CD4-positive, alpha-beta T cell (primary cell): ENCODE measurements around the gene ZNG1A. TPM values are rescaled to one million over a fixed set of nuclear protein-coding genes. Genes with fewer than 3 reads are reported as not detected.
A peak's percentile ranks its signal among the peaks of the same experiment; 100 is the strongest.

Experiments used
- ATAC-seq: fragments of 200-7000 bp; cut with Tn5 transposase; one replicate; pipeline ENCODE4 v1.10.0; 2022; ENCODE audit warnings: mild to moderate bottlenecking; ENCODE audit not compliant: poor library complexity
- CTCF ChIA-PET: fragments of 350-600 bp; sonication (Branson Sonifier 250); formaldehyde crosslinking; loops from one replicate; lab custom pipeline; 2021; ENCODE audit warnings: antibody characterized with exemption, inconsistent platforms; lab: Charles Lee
- POLR2A ChIA-PET: fragments of 350-600 bp; sonication (Branson Sonifier 250); formaldehyde crosslinking; loops from one replicate; lab custom pipeline; 2021; ENCODE audit warnings: antibody characterized with exemption, inconsistent platforms; lab: Charles Lee
- DNase-seq, 14 experiments: peaks; one replicate each; pipeline ENCODE4 v3.0.0-alpha.2; 2013 to 2020; ENCODE audit warnings: mixed read lengths in 2 of 14
- H3K27ac ChIP-seq, 2 donors: one replicate each; pipeline versions ENCODE4 v1.5.1 to v1.7.0; 2013; ENCODE audit warnings: low read length in 2 of 2, low read depth in 1 of 2, mild to moderate bottlenecking in 1 of 2
- H3K27me3 ChIP-seq, 2 experiments: 1 replicate in 1 of 2; 2 replicates in 1 of 2; pipeline versions ENCODE4 v1.6.1 to v1.7.0; 2013; ENCODE audit warnings: low read length in 2 of 2, control low read depth in 1 of 2, mild to moderate bottlenecking in 1 of 2, moderate library complexity in 1 of 2; ENCODE audit not compliant: insufficient read depth in 2 of 2, control insufficient read depth in 1 of 2
- H3K36me3 ChIP-seq: one replicate; pipeline ENCODE4 v1.6.1; 2013; ENCODE audit warnings: low read length, control low read depth; ENCODE audit not compliant: insufficient read depth
- H3K4me1 ChIP-seq: one replicate; pipeline ENCODE4 v1.6.1; 2013; ENCODE audit warnings: low read length, control low read depth; ENCODE audit not compliant: insufficient read depth
- H3K4me3 ChIP-seq: one replicate; pipeline ENCODE4 v1.5.1; 2013; ENCODE audit warnings: mild to moderate bottlenecking, low read length, moderate library complexity
- H3K9me3 ChIP-seq, 2 experiments: 1 replicate in 1 of 2; 2 replicates in 1 of 2; pipeline versions ENCODE4 v1.6.1 to v1.7.0; 2013; ENCODE audit warnings: low read length in 2 of 2, mild to moderate bottlenecking in 2 of 2, control low read depth in 1 of 2, moderate library complexity in 1 of 2; ENCODE audit not compliant: control insufficient read depth in 1 of 2, insufficient read depth in 1 of 2
- H3K27ac Mint-ChIP-seq: one replicate; pipeline ENCODE4 v1.8.0; 2020; ENCODE audit warnings: mixed read lengths
- H3K27me3 Mint-ChIP-seq: one replicate; pipeline ENCODE4 v1.8.0; 2021; ENCODE audit warnings: mixed read lengths
- H3K36me3 Mint-ChIP-seq: one replicate; pipeline ENCODE4 v1.8.0; 2021; ENCODE audit warnings: low read depth, mixed read lengths
- H3K4me1 Mint-ChIP-seq: one replicate; pipeline ENCODE4 v1.8.0; 2021; ENCODE audit warnings: low read depth, mixed read lengths
- H3K4me3 Mint-ChIP-seq: one replicate; pipeline ENCODE4 v1.8.0; 2020; ENCODE audit warnings: mild to moderate bottlenecking, mixed read lengths
- H3K9me3 Mint-ChIP-seq: one replicate; pipeline ENCODE4 v1.8.0; 2020; ENCODE audit warnings: mixed read lengths
- intact Hi-C, 2 experiments: fragments of 100-400 bp; cut with DNase I in 1 of 2; cut with micrococcal nuclease in 1 of 2; formaldehyde crosslinking; loops; one replicate each; pipeline versions ENCODE4 v1.15.1 to v1.9.0; 2023 to 2025; cut with DNase I, micrococcal nuclease
- total RNA-seq, 174 experiments: library from RNA in 2 of 174; stranded (reverse) in 2 of 174; gene quantifications; one replicate each; pipeline ENCODE4 v1.2.3 and lab custom pipeline; 2021 to 2026
- TF ChIP-seq, protein P1 (sequence below): fragments of 200-600 bp; IDR thresholded peaks from one replicate; pipeline ENCODE4 v1.8.0; 2022; ENCODE audit warnings: antibody characterized with exemption, mild to moderate bottlenecking

Gene ZNG1A
- total RNA-seq, 2 experiments from 2014 or later: 21.9 to 22.4 TPM

DNA sequence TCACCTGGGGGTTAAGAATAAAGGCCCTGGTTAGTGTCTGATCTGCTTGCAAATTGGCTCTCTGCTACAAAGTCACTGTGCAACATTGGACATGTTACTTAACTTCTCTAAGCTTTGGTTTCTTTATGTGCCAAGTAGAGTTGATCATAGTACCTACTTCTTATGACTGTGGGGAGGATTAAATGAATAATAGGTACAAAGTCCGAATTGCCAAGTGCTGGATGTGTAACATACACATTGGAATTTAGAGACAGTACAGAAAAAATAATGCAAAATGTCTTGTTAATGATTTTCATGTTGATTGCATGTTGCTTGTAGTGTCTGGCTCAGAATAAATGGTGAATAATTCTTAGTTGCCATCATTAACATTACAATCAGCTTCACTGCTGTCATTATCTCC is 38.0 kb upstream of the ZNG1A start:
- H3K27me3 ChIP-seq: no peaks in the 10 kb centered on the region
- no peaks in the 10 kb centered on the region for H3K9me3 Mint-ChIP-seq
- no peaks in the 10 kb centered on the region for H3K36me3 ChIP-seq
- peaks cover 9% of the 10 kb centered on the region for H3K27me3 Mint-ChIP-seq
- no peaks in the 10 kb centered on the region for H3K9me3 ChIP-seq
- peaks cover 16% of the 10 kb centered on the region for H3K4me1 ChIP-seq
- DNase-seq (no peak), ATAC-seq (no peak)
- TF ChIP-seq, protein P1, sequence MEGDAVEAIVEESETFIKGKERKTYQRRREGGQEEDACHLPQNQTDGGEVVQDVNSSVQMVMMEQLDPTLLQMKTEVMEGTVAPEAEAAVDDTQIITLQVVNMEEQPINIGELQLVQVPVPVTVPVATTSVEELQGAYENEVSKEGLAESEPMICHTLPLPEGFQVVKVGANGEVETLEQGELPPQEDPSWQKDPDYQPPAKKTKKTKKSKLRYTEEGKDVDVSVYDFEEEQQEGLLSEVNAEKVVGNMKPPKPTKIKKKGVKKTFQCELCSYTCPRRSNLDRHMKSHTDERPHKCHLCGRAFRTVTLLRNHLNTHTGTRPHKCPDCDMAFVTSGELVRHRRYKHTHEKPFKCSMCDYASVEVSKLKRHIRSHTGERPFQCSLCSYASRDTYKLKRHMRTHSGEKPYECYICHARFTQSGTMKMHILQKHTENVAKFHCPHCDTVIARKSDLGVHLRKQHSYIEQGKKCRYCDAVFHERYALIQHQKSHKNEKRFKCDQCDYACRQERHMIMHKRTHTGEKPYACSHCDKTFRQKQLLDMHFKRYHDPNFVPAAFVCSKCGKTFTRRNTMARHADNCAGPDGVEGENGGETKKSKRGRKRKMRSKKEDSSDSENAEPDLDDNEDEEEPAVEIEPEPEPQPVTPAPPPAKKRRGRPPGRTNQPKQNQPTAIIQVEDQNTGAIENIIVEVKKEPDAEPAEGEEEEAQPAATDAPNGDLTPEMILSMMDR: no peak
- ChIA-PET CTCF (no interaction called here), POLR2A (interaction anchor here (3.7 kb wide), 1 partner anchor 56 kb away, joined by 36 read pairs; no protein-coding TSS in a partner anchor)
- no peak overlapping the region for H3K27ac Mint-ChIP-seq
- H3K27ac ChIP-seq: no peak overlapping the region
- H3K4me1 Mint-ChIP-seq: peaks cover 5% of the 10 kb centered on the region
- H3K4me3 Mint-ChIP-seq: peak overlapping the region; percentile 57
- H3K4me3 ChIP-seq: peak overlapping the region; percentile 73
- intact Hi-C loops: loop anchor here in 1 of 2 experiments (5.0 kb wide), 1 partner anchor 55 kb away; no protein-coding TSS in a partner anchor
- no peaks in the 10 kb centered on the region for H3K36me3 Mint-ChIP-seq

- intact Hi-C loops: loop anchor here in 1 of 2 experiments (2.0 to 5.0 kb wide), 2 partner anchors 57 to 67 kb away; no protein-coding TSS in a partner anchor
- H3K4me1 ChIP-seq: peaks cover 11% of the 10 kb centered on the region
- Mint-ChIP-seq H3K27me3 (peaks cover 9% of the 10 kb centered on the region), H3K27ac (no peak overlapping the region), H3K4me1 (peaks cover 5% of the 10 kb centered on the region), H3K4me3 (peak overlapping the region; percentile 89), H3K9me3 (no peaks in the 10 kb centered on the region), H3K36me3 (no peaks in the 10 kb centered on the region)
- ChIA-PET CTCF (interaction anchor here (1.1 to 1.8 kb wide), 7 partner anchors 56 to 85 kb away, joined by 3 to 14 read pairs (median 3); no protein-coding TSS in a partner anchor), POLR2A (interaction anchor here (2.6 to 3.7 kb wide), 2 partner anchors 57 to 62 kb away, joined by 13 to 36 read pairs; no protein-coding TSS in a partner anchor)
- DNase-seq (no peak), ATAC-seq (no peak)
- no peaks in the 10 kb centered on the region for H3K36me3 ChIP-seq
- no peaks in the 10 kb centered on the region for H3K9me3 ChIP-seq
- TF ChIP-seq, protein P1: no peak
- peak overlapping the region; percentile 73 for H3K4me3 ChIP-seq
- H3K27me3 ChIP-seq: no peaks in the 10 kb centered on the region
- H3K27ac ChIP-seq: peak overlapping the region in 1 of 2 donors; percentile 23
Observed at GRCh38 chr9:215631-216155, 36.8 kb upstream of the ZNG1A start.

DNA sequence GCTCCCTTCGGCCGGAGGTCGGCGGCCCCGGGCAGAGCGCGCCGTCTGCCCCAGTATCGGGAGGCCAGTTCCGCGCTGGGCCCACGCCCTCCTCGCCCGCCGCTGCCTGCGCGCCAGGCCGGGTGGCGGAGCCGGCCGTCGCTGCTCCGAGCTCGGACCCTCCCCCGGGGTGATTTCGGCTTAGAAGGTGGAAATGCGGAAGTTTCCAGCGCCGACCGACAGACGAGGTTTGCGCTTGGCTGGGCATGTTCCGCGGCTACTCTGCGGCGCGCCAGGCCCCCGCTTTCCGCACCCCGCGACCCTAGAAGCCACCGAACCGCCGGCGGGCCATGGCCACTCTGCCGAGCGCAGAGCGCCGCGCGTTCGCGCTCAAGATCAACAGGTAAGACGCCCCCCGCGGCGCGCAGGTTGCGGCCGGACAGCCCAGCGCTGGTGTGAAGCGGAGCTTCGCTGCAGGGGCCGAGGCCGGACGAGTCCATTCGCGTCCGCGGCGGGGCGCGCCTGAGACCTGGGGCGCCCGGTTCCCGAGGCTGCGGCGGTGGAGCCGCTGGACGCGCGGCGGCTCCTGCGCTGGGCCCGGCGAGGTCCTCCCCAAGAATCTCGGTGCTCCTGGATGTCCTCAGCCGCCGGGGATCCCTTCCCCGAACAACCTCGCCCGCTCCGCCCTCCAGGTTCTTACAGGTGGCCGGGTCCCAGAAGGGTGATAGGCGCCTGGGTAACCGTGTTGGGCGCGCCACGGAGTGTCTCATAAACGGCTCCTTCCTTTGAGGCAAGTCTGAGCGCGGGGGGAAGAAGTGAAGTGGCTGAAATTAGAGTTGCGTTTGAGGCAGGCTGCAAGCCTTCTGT is 36.0 kb upstream of the ZNG1A start, which contains the start of gene DOCK8:
Gene DOCK8 (plus strand): TSS at position 218 of the 846 bp plus-strand sequence. CDS start 112 bp downstream, at position 330.
- Histone ChIP-seq H3K4me1 (peaks cover 11% of the 10 kb centered on the region), H3K36me3 (no peaks in the 10 kb centered on the region), H3K27ac (peak within 1 kb of the TSS in 1 of 2 donors; percentile 23), H3K9me3 (no peaks in the 10 kb centered on the region), H3K27me3 (no peaks in the 10 kb centered on the region), H3K4me3 (peak within 1 kb of the TSS; percentile 73)
- ChIA-PET POLR2A (interaction anchor here (0.9 to 3.7 kb wide), 4 partner anchors 10 to 67 kb away, joined by 3 to 36 read pairs (median 8); no protein-coding TSS in a partner anchor), CTCF (interaction anchor here (0.7 to 1.8 kb wide), 16 partner anchors 9 to 89 kb away, joined by 3 to 14 read pairs (median 3); no protein-coding TSS in a partner anchor)
- H3K27ac Mint-ChIP-seq: peak within 1 kb of the TSS; percentile 13
- no peaks in the 10 kb centered on the region for H3K9me3 Mint-ChIP-seq
- H3K4me3 Mint-ChIP-seq: peak within 1 kb of the TSS; percentile 89
- TF ChIP-seq, protein P1: peak; percentile 20
- H3K36me3 Mint-ChIP-seq: no peaks in the 10 kb centered on the region
- peaks cover 9% of the 10 kb centered on the region for H3K27me3 Mint-ChIP-seq
- DNase-seq (peak; percentile 25 to 79 (median 45)), ATAC-seq (peak; percentile 73)
- peaks cover 5% of the 10 kb centered on the region for H3K4me1 Mint-ChIP-seq
- intact Hi-C loops: loop anchor here (1.0 to 5.0 kb wide), 3 partner anchors 57 to 68 kb away; no protein-coding TSS in a partner anchor
